A673 (cell line): Measurements from ENCODE around the gene TMEM81. TPM values are rescaled to one million over a fixed set of nuclear protein-coding genes. Genes with fewer than 3 reads are reported as not detected.

ENCODE experiments used
- BruUV-seq: library from RNA; stranded (reverse); fragments of 400-500 nt; replicated peaks from 2 replicates; lab custom pipeline; 2021; lab: Mats Ljungman, UMichigan
- CTCF ChIA-PET: fragments of 300-600 bp; sonication (Branson Sonifier 250); formaldehyde crosslinking; loops from one replicate; lab custom pipeline; 2022; ENCODE audit warnings: antibody characterized with exemption; lab: Charles Lee
- POLR2A ChIA-PET: fragments of 300-600 bp; sonication (Branson Sonifier 250); formaldehyde crosslinking; loops from one replicate; lab custom pipeline; 2022; ENCODE audit warnings: antibody characterized with exemption; ENCODE audit not compliant: low non-redundant PET; lab: Charles Lee
- DNase-seq: peaks from one replicate; pipeline ENCODE4 v3.0.0-alpha.2; 2015; ENCODE audit warnings: low spot score
- H3K27ac ChIP-seq: fragments of 200-600 bp; sonication (generic); 2 replicates; pipeline ENCODE4 v1.5.1; 2016; ENCODE audit warnings: mixed run types, low read depth, mild to moderate bottlenecking, mixed read lengths, antibody characterized with exemption, low read length; ENCODE audit not compliant: poor library complexity, severe bottlenecking
- H3K27me3 ChIP-seq: fragments of 200-600 bp; sonication (generic); replicated peaks from 2 replicates; pipeline ENCODE4 v1.6.1; 2017; ENCODE audit warnings: mixed run types, low read depth, mild to moderate bottlenecking, mixed read lengths, antibody characterized with exemption, low read length; ENCODE audit not compliant: insufficient read depth, poor library complexity
- H3K36me3 ChIP-seq: fragments of 200-600 bp; sonication (generic); 2 replicates; pipeline ENCODE4 v1.6.1; 2016; ENCODE audit warnings: mixed run types, mild to moderate bottlenecking, mixed read lengths, antibody characterized with exemption, low read length; ENCODE audit not compliant: insufficient read depth, poor library complexity, severe bottlenecking
- H3K4me1 ChIP-seq: fragments of 200-600 bp; sonication (generic); 2 replicates; pipeline ENCODE4 v1.6.1; 2017; ENCODE audit warnings: mixed run types, mild to moderate bottlenecking, mixed read lengths, antibody characterized with exemption, low read length; ENCODE audit not compliant: insufficient read depth, poor library complexity, severe bottlenecking
- H3K4me3 ChIP-seq: fragments of 200-600 bp; sonication (generic); 2 replicates; pipeline ENCODE4 v1.5.1; 2016; ENCODE audit warnings: low read depth, mixed run types, mild to moderate bottlenecking, mixed read lengths, low read length; ENCODE audit not compliant: poor library complexity, severe bottlenecking
- H3K9me3 ChIP-seq: fragments of 200-600 bp; sonication (generic); 2 replicates; pipeline ENCODE4 v1.6.1; 2016; ENCODE audit warnings: mixed run types, low read depth, mild to moderate bottlenecking, mixed read lengths, antibody characterized with exemption, low read length; ENCODE audit not compliant: poor library complexity, severe bottlenecking
- EZH2 ChIP-seq: fragments of 200-600 bp; sonication (generic); IDR thresholded peaks from 2 replicates; pipeline ENCODE4 v1.6.1; 2017; ENCODE audit warnings: borderline replicate concordance, low read depth, mild to moderate bottlenecking, mixed read lengths, antibody characterized with exemption, low read length; ENCODE audit not compliant: poor library complexity, severe bottlenecking
- intact Hi-C: fragments of 100-400 bp; cut with micrococcal nuclease; formaldehyde crosslinking; loops from one replicate; pipeline ENCODE4 v1.10.0; 2022; ENCODE audit not compliant: unreplicated experiment
- total RNA-seq: library from RNA; stranded (reverse); gene quantifications from 2 replicates; pipeline ENCODE4 v1.2.3, GENCODE V29; 2021
- TF ChIP-seq, protein P1 (sequence below): fragments of 300-800, 200-600 bp; sonication (generic); conservative IDR thresholded peaks from 2 replicates; pipeline ENCODE4 v1.5.1; 2017; ENCODE audit warnings: low read depth, mild to moderate bottlenecking, antibody characterized with exemption, low read length, moderate library complexity, mixed read lengths

The TMEM81 gene
- total RNA-seq, 1 experiment from 2014 or later: 5.4 TPM

DNA sequence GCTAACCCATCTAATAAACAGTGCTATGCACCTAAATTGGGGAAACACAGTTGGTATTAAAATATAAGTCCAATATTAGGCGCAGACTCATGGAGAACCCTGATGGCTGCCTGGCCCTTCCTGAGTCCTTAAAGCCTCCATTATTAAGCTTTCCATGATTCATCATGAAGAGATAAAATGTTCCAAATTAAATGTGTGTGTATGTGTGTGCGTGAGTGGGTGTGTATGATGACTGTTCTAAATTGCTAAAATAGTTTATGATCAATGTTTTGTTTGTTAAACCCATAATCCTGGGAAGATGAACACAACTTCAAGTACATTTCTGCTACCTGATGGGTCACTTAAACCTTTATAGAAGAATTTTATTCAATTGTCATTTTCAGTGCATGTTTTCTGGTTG lies 43.8 kb upstream of the TMEM81 start:
- no peaks in the 10 kb centered on the region for H3K36me3 ChIP-seq
- H3K27ac ChIP-seq: no peak overlapping the region
- H3K9me3 ChIP-seq: no peaks in the 10 kb centered on the region
- no peaks in the 10 kb centered on the region for H3K27me3 ChIP-seq
- TF ChIP-seq, protein P1, sequence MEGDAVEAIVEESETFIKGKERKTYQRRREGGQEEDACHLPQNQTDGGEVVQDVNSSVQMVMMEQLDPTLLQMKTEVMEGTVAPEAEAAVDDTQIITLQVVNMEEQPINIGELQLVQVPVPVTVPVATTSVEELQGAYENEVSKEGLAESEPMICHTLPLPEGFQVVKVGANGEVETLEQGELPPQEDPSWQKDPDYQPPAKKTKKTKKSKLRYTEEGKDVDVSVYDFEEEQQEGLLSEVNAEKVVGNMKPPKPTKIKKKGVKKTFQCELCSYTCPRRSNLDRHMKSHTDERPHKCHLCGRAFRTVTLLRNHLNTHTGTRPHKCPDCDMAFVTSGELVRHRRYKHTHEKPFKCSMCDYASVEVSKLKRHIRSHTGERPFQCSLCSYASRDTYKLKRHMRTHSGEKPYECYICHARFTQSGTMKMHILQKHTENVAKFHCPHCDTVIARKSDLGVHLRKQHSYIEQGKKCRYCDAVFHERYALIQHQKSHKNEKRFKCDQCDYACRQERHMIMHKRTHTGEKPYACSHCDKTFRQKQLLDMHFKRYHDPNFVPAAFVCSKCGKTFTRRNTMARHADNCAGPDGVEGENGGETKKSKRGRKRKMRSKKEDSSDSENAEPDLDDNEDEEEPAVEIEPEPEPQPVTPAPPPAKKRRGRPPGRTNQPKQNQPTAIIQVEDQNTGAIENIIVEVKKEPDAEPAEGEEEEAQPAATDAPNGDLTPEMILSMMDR: no peak
- no peak for TF ChIP-seq EZH2
- no peak overlapping the region for H3K4me3 ChIP-seq
- H3K4me1 ChIP-seq: no peaks in the 10 kb centered on the region
- CTCF ChIA-PET: no interaction called here
- POLR2A ChIA-PET: no interaction called here
- intact Hi-C loops: no loop called here
- no TSS peak for BruUV-seq
- no peak for DNase-seq

DNA sequence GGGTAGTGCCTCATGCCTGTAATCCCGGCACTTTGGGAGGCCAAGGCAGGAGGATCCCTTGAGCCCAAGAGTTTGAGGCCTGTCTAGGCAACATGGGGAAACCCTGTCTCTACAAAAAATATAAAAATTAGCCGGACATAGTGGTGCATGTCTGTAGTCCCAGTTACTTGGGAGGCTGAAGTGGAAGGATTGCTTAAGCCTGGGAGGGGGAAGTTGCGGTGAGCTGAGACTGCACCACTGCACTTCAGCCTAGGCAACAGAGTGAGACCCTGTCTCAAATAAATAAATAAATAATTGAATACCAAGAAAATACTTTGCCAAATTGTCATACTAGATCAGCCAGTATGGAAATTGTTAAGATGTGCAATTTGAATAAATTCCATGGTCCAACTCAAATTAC lies 43.4 kb upstream of the TMEM81 start:
- Histone ChIP-seq H3K9me3 (no peaks in the 10 kb centered on the region), H3K36me3 (no peaks in the 10 kb centered on the region), H3K27ac (no peak overlapping the region), H3K27me3 (no peaks in the 10 kb centered on the region), H3K4me1 (peaks cover 3% of the 10 kb centered on the region), H3K4me3 (no peak overlapping the region)
- ChIA-PET POLR2A (no interaction called here), CTCF (no interaction called here)
- intact Hi-C loops: no loop called here
- DNase-seq: no peak
- no TSS peak for BruUV-seq
- TF ChIP-seq, protein P1: no peak
- TF ChIP-seq EZH2: no peak

DNA sequence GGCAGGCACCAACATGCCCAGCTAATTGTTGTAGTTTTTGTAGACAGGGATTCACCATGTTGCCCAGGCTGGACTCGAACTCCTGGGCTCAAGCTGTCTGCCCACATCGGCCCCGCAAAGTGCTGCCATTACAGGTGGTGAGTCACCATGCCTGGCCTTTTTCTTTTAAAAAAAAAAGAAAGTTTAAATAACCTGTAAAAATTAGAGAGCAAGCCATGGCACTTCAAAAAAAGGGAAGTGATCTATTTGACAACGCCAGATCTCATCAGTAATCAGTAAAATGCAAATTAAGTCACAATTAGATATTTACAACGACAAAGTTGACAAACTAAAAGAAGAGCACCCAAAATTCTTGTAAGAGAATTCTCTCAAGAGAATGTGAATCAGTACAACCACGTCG lies 40.5 kb upstream of the TMEM81 start:
- peaks cover 18% of the 10 kb centered on the region for H3K4me1 ChIP-seq
- no TSS peak for BruUV-seq
- ChIA-PET CTCF (no interaction called here), POLR2A (no interaction called here)
- H3K4me3 ChIP-seq: no peak overlapping the region
- H3K9me3 ChIP-seq: no peaks in the 10 kb centered on the region
- DNase-seq: no peak
- H3K36me3 ChIP-seq: no peaks in the 10 kb centered on the region
- intact Hi-C loops: loop anchor here (5.0 kb wide), 1 partner anchor 133 kb away; no protein-coding TSS in a partner anchor
- no peak overlapping the region for H3K27ac ChIP-seq
- no peaks in the 10 kb centered on the region for H3K27me3 ChIP-seq
- TF ChIP-seq, protein P1: no peak
- TF ChIP-seq EZH2: no peak
